ENCODE data around the gene LRRC18.

DNA sequence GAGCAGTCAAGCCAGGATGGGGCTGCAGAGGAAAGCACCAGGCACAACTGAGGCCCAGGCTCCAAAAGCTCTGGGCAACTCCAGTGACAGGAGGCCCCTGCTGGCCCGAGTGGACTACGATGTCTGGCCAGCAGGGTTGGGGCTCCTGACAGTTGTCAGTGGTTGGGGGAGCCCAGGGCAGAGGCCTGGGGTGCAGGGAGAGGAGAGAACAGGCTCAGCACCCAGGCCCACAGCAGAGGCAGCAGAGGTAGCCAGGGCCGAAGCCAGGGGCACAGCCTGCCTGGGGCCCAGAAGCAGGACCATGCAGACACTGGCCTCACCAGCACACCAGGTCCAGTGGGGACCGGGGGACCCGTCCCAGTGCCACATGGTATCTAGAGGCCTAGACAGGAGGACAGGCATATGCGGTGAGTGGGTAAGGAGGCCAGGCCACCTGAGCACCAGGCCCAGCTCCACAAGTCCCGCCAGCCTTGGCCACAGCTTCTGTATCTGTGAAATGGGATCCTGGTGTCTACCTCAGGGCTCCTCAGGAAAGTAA is 46.0 kb upstream of the LRRC18 start:
- TF ChIP-seq POLR2AphosphoS5 (IDR thresholded peaks at IDR 0.05; ENCODE audit: low read depth, low read length): no peak
- no peak for TF ChIP-seq POLR2A (IDR thresholded peaks at IDR 0.05; ENCODE audit: low read depth, low read length)
- no peak for TF ChIP-seq SPI1 (IDR thresholded peaks at IDR 0.05; ENCODE audit: low read depth, low read length)
- TF ChIP-seq TAF1 (IDR thresholded peaks at IDR 0.05; ENCODE audit: low read depth, low read length): no peak
- no peak for TF ChIP-seq POU2F2 (IDR thresholded peaks at IDR 0.05; ENCODE audit: low read depth, low read length)
- TF ChIP-seq PAX5 (IDR thresholded peaks at IDR 0.05; ENCODE audit: insufficient read depth, low read length, severe bottlenecking): no peak

Data from GM12891 (cell line).